PC-3 (cell line): ENCODE data around the gene NDUFAF5.

ENCODE experiments used
- EZH2 ChIP-seq: fragments of 300-600 bp; sonication (generic); IDR thresholded peaks from one replicate; pipeline ENCODE4 v1.6.1; 2017; ENCODE audit warnings: antibody characterized with exemption, mild to moderate bottlenecking, low read length; ENCODE audit not compliant: unreplicated experiment
- TF ChIP-seq, protein P1 (sequence below): fragments of 300-600 bp; sonication (generic); conservative IDR thresholded peaks from 2 replicates; pipeline ENCODE4 v1.5.1; 2017; ENCODE audit warnings: antibody characterized with exemption, low read depth, mild to moderate bottlenecking, low read length

DNA sequence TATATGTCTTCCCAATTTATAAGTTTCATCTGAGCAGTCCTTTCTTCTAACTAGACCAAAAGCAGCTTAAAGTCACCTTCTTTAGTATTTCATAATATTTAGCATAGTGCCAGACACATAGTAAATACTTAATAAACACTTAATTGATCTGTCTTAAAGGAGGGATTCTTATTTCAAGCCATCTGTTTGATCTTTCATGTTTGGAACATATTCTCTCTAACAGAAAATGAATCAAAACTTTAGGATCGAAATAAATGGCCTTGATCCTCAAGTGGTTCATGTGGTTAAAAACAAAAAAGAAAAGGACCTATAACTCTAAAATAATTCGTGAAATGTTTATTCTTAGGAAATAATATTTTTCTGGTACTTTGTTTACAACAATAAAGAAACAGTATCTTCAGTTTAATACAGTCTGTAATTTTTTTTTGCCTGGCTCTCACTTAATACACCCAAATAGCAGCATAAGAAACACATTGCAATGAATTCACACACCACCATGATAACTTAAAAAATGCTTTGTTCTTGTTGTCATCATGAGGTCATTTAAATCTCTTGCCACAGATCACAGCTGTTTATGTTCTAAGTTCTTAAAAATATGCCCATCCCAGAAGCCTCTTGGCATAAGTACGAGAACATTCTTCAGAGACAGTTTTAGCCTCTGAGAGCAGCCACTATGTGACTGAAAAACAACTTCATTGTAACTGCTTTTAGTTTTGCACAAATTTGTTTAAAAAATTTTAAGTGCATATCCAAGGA, 48.2 kb upstream of the NDUFAF5 start:
- TF ChIP-seq, protein P1, sequence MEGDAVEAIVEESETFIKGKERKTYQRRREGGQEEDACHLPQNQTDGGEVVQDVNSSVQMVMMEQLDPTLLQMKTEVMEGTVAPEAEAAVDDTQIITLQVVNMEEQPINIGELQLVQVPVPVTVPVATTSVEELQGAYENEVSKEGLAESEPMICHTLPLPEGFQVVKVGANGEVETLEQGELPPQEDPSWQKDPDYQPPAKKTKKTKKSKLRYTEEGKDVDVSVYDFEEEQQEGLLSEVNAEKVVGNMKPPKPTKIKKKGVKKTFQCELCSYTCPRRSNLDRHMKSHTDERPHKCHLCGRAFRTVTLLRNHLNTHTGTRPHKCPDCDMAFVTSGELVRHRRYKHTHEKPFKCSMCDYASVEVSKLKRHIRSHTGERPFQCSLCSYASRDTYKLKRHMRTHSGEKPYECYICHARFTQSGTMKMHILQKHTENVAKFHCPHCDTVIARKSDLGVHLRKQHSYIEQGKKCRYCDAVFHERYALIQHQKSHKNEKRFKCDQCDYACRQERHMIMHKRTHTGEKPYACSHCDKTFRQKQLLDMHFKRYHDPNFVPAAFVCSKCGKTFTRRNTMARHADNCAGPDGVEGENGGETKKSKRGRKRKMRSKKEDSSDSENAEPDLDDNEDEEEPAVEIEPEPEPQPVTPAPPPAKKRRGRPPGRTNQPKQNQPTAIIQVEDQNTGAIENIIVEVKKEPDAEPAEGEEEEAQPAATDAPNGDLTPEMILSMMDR = no peak
- no peak for TF ChIP-seq EZH2
